GM18505 (cell line): ENCODE measurements around the gene TIAM2.

Source experiments
- ATAC-seq: cut with Tn5 transposase; IDR thresholded peaks from one replicate; pipeline ENCODE4 v1.9.1; 2021; ENCODE audit not compliant: unreplicated experiment
- POLR2A ChIP-seq: IDR thresholded peaks from 4 replicates; pipeline ENCODE4 v1.6.1; 2011; ENCODE audit warnings: borderline replicate concordance; ENCODE audit not compliant: insufficient read depth, insufficient read length; ENCODE audit errors: extremely low read depth

TIAM2 gene

GRCh38 chr6:155129744-155130143 is 134.6 kb downstream of the TIAM2 start:
- no peak for ATAC-seq

GRCh38 chr6:155130161-155130853 is 135.2 kb downstream of the TIAM2 start:
- TF ChIP-seq POLR2A: no peak
- ATAC-seq: no peak

More at GRCh38 chr6:155129744-155130143, 134.6 kb downstream of the TIAM2 start:
- no peak for TF ChIP-seq POLR2A

- TF ChIP-seq POLR2A: no peak
- no peak for ATAC-seq
Measured at GRCh38 chr6:155132617-155133016, 137.5 kb downstream of the TIAM2 start.

GRCh38 chr6:155141002-155141401 is 145.9 kb downstream of the TIAM2 start:
- ATAC-seq: no peak

GRCh38 chr6:155141512-155141911 is 146.4 kb downstream of the TIAM2 start:
- no peak for ATAC-seq
- TF ChIP-seq POLR2A: no peak

More at GRCh38 chr6:155141002-155141401, 145.9 kb downstream of the TIAM2 start:
- TF ChIP-seq POLR2A: no peak

- TF ChIP-seq POLR2A: no peak
- no peak for ATAC-seq
Measured at GRCh38 chr6:155142168-155143028, 147.3 kb downstream of the TIAM2 start.

GRCh38 chr6:155143029-155143577 is 148.0 kb downstream of the TIAM2 start:
- ATAC-seq: no peak
- no peak for TF ChIP-seq POLR2A

- TF ChIP-seq POLR2A: no peak
- ATAC-seq: no peak
Measured at GRCh38 chr6:155143578-155144106, 148.5 kb downstream of the TIAM2 start.

GRCh38 chr6:155146205-155146604 is 151.1 kb downstream of the TIAM2 start:
- ATAC-seq: no peak
- no peak for TF ChIP-seq POLR2A

GRCh38 chr6:155147958-155148663 is 153.0 kb downstream of the TIAM2 start:
- ATAC-seq: no peak
- no peak for TF ChIP-seq POLR2A

GRCh38 chr6:155150967-155151671 is 156.0 kb downstream of the TIAM2 start:
- no peak for TF ChIP-seq POLR2A
- ATAC-seq: no peak

- no peak for TF ChIP-seq POLR2A
- no peak for ATAC-seq
Measured at GRCh38 chr6:155152211-155153076, 157.3 kb downstream of the TIAM2 start.

GRCh38 chr6:155154158-155154830 is 159.2 kb downstream of the TIAM2 start:
- no peak for ATAC-seq
- TF ChIP-seq POLR2A: no peak
